ENCODE results near the gene TMTC1. TPM values are rescaled to one million over a fixed set of nuclear protein-coding genes. Genes with fewer than 3 reads are reported as not detected.

TMTC1 gene
- total and polyA plus RNA-seq, 8 donors: 0.85 to 37.7 (median 1.9) TPM

DNA sequence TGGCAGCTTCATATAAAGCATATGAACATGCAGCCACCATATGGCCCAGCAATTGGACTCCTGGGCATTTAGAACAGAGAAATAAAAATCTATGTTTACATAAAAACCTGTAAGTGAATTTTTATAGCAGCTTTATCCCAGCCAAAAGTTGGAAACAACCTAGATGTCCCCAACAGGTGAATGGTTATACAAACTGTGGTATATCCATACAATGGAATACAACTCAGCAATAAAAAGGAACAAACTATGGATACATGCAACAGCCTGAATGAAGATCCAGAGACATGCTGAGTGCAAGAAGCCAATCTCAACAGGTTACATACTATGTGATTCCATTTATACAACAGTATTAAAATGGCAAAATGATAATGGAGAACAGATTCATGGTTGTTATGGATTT, 3.7 kb downstream of the TMTC1 start:
- no peak overlapping the region for H3K27ac ChIP-seq
- no peak for DNase-seq
- no peak for TF ChIP-seq CTCF (IDR thresholded peaks at IDR 0.05)
- no peaks in the 10 kb centered on the region for H3K36me3 ChIP-seq
- intact Hi-C loops (cut with DNase I): no loop called here
- no peak overlapping the region for H3K4me3 ChIP-seq
- H3K9me3 ChIP-seq: peaks cover 0 to 10% of the 10 kb centered on the region in 2 donors
- ATAC-seq: no peak
- peaks cover 6 to 40% of the 10 kb centered on the region in 2 donors for H3K27me3 ChIP-seq
- H3K4me1 ChIP-seq: peaks cover 0 to 8% of the 10 kb centered on the region in 2 donors

DNA sequence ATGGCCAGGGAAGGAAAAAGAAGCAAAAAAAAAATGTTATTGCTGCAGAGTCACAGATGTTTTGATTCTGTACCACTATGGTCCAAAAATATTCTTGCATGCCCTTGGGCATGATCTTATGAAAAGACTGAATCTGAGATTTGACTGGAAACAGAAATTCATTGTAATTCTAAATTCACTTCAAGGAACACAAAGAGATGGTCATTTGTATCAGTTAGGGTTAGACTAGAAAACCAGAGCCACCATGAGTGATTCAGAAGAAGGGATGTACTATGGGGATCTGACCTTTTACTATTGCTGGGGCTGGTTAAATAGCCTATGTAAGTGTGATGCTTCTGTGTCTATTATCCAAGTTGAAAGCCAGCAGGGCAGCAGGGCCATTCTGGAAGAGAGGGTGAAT, 5.2 kb downstream of the TMTC1 start:
- DNase-seq (no peak), ATAC-seq (no peak)
- Histone ChIP-seq H3K27me3 (peaks cover 0 to 24% of the 10 kb centered on the region in 2 donors), H3K9me3 (peaks cover 0 to 11% of the 10 kb centered on the region in 2 donors), H3K4me1 (peaks cover 0 to 8% of the 10 kb centered on the region in 2 donors), H3K36me3 (no peaks in the 10 kb centered on the region), H3K27ac (no peak overlapping the region), H3K4me3 (no peak overlapping the region)
- TF ChIP-seq CTCF (IDR thresholded peaks at IDR 0.05): no peak
- intact Hi-C loops (cut with DNase I): no loop called here

GRCh38 chr12:29773076-29773475, 10.7 kb downstream of the TMTC1 start:
- Histone ChIP-seq H3K4me1 (peaks cover 0 to 12% of the 10 kb centered on the region in 2 donors), H3K4me3 (no peak overlapping the region), H3K27ac (no peak overlapping the region), H3K9me3 (peaks cover 0 to 11% of the 10 kb centered on the region in 2 donors), H3K27me3 (no peaks in the 10 kb centered on the region), H3K36me3 (no peaks in the 10 kb centered on the region)
- ATAC-seq (no peak), DNase-seq (no peak)
- no peak for TF ChIP-seq CTCF (IDR thresholded peaks at IDR 0.05)
- intact Hi-C loops (cut with DNase I): no loop called here

GRCh38 chr12:29771786-29772185, 12.0 kb downstream of the TMTC1 start:
- ATAC-seq (no peak), DNase-seq (no peak)
- intact Hi-C loops (cut with DNase I): no loop called here
- TF ChIP-seq CTCF (IDR thresholded peaks at IDR 0.05): no peak
- no peaks in the 10 kb centered on the region for H3K36me3 ChIP-seq
- peaks cover 0 to 11% of the 10 kb centered on the region in 2 donors for H3K9me3 ChIP-seq
- no peak overlapping the region for H3K27ac ChIP-seq
- no peak overlapping the region for H3K4me3 ChIP-seq
- H3K4me1 ChIP-seq: peaks cover 0 to 12% of the 10 kb centered on the region in 2 donors
- no peaks in the 10 kb centered on the region for H3K27me3 ChIP-seq

DNA sequence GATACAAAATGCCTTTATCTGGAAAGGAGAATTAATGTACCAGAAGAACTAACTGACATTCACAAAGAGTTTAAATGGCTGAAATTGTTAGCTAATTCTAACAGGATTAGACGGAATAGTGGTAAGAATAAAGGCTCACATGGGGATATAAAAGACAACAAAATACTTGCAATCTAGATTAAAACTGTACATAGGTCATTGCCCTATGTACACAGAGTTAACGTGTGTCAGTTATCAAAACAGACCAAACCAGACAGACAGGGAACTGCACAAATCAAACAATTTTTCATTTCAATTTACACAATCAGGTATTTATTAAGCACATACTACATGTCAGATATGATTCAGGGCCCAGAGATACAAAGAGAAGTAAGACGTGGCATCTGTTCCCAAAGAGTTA, 12.6 kb downstream of the TMTC1 start:
- TF ChIP-seq CTCF (IDR thresholded peaks at IDR 0.05): no peak
- H3K4me1 ChIP-seq: peaks cover 0 to 12% of the 10 kb centered on the region in 2 donors
- H3K27ac ChIP-seq: no peak overlapping the region
- no peaks in the 10 kb centered on the region for H3K36me3 ChIP-seq
- H3K4me3 ChIP-seq: no peak overlapping the region
- peaks cover 0 to 10% of the 10 kb centered on the region in 2 donors for H3K9me3 ChIP-seq
- H3K27me3 ChIP-seq: no peaks in the 10 kb centered on the region
- intact Hi-C loops (cut with DNase I): no loop called here
- no peak for ATAC-seq
- no peak for DNase-seq
